Putamen (tissue), 1 donor: Measurements from ENCODE around the gene COL6A2.
"Not testable (repeated sequence)": the region's sequence is repeated elsewhere in the genome, so short reads cannot be mapped to it uniquely, and the experiment has no call there.

Experiments
- DNase-seq: peaks from one replicate; pipeline ENCODE4 v3.0.0-alpha.2; 2016; ENCODE audit warnings: low spot score

The COL6A2 gene

GRCh38 chr21:46094401-46095082, 3.4 kb upstream of the COL6A2 start:
- DNase-seq, result no peak

GRCh38 chr21:46095083-46095719, 2.7 kb upstream of the COL6A2 start:
- DNase-seq, result no peak

GRCh38 chr21:46095814-46096595, 1.9 kb upstream of the COL6A2 start:
- DNase-seq, result no peak

- no peak for DNase-seq
These were observed 1.1 kb upstream of the COL6A2 start for GRCh38 chr21:46096596-46097335.

- DNase-seq, result no peak
These were observed 610 bp downstream of the COL6A2 start for GRCh38 chr21:46098303-46099141.

- no peak for DNase-seq
These were observed 1.6 kb downstream of the COL6A2 start for GRCh38 chr21:46099476-46099875.

- no peak for DNase-seq
These were observed 2.1 kb downstream of the COL6A2 start for GRCh38 chr21:46100020-46100419.

GRCh38 chr21:46100426-46100825, 2.5 kb downstream of the COL6A2 start:
- no peak for DNase-seq

- DNase-seq, result no peak
These were observed 3.0 kb downstream of the COL6A2 start for GRCh38 chr21:46100906-46101305.

GRCh38 chr21:46104104-46104503, 6.2 kb downstream of the COL6A2 start:
- no peak for DNase-seq

GRCh38 chr21:46107376-46107775, 9.5 kb downstream of the COL6A2 start:
- DNase-seq, result not testable (repeated sequence)

GRCh38 chr21:46108827-46109312, 11.0 kb downstream of the COL6A2 start:
- DNase-seq, result no peak

- no peak for DNase-seq
These were observed 11.7 kb downstream of the COL6A2 start for GRCh38 chr21:46109313-46110221.

- no peak for DNase-seq
These were observed 12.7 kb downstream of the COL6A2 start for GRCh38 chr21:46110499-46111192.

- no peak for DNase-seq
These were observed 13.3 kb downstream of the COL6A2 start for GRCh38 chr21:46111193-46111571.

GRCh38 chr21:46111857-46112724, 14.2 kb downstream of the COL6A2 start:
- no peak for DNase-seq

- DNase-seq, result no peak
These were observed 14.9 kb downstream of the COL6A2 start for GRCh38 chr21:46112725-46113215.

GRCh38 chr21:46113497-46114176, 15.7 kb downstream of the COL6A2 start:
- DNase-seq, result no peak
